Natural killer cell treated with Interleukin-12 subunit alpha and Interleukin-12 subunit beta and Interleukin-15 and Interleukin-18, amount 100 ng/mL, for 72 hours (primary cell): ENCODE data around the gene MOGAT2. TPM values are rescaled to one million over a fixed set of nuclear protein-coding genes. Genes with fewer than 3 reads are reported as not detected.
A peak's percentile ranks its signal among the peaks of the same experiment; 100 is the strongest.

Source experiments
- ATAC-seq, 2 donors: fragments of 150-1000 bp; cut with Tn5 transposase in 1 of 2; sonication (Bioruptor Pico), chemical (Tn5 transposase) in 1 of 2; 2 replicates each; pipeline ENCODE4 v1.10.0; 2021
- DNase-seq: peaks from one replicate; pipeline ENCODE4 v3.0.0; 2022; ENCODE audit warnings: low spot score
- H3K27ac Mint-ChIP-seq, 2 donors: 1 replicate in 1 of 2; 2 replicates in 1 of 2; pipeline ENCODE4 v1.8.0; 2022; ENCODE audit warnings: mixed read lengths in 2 of 2, mild to moderate bottlenecking in 1 of 2, moderate library complexity in 1 of 2
- H3K27me3 Mint-ChIP-seq, 2 donors: 1 replicate in 1 of 2; 2 replicates in 1 of 2; pipeline ENCODE4 v1.8.0; 2022; ENCODE audit warnings: mixed read lengths in 2 of 2
- H3K36me3 Mint-ChIP-seq: one replicate; pipeline ENCODE4 v1.8.0; 2022; ENCODE audit warnings: mixed read lengths
- H3K4me1 Mint-ChIP-seq, 2 donors: 1 replicate in 1 of 2; 2 replicates in 1 of 2; pipeline ENCODE4 v1.8.0; 2022; ENCODE audit warnings: low read depth in 2 of 2, mixed read lengths in 2 of 2, mild to moderate bottlenecking in 1 of 2
- H3K4me3 Mint-ChIP-seq: one replicate; pipeline ENCODE4 v1.8.0; 2022; ENCODE audit warnings: mixed read lengths
- H3K9me3 Mint-ChIP-seq: 2 replicates; pipeline ENCODE4 v1.8.0; 2022; ENCODE audit warnings: mixed read lengths
- total RNA-seq, 2 donors: library from RNA; stranded (reverse); gene quantifications; one replicate each; pipeline ENCODE4 v1.2.3, GENCODE V29; 2022

The MOGAT2 gene
- total RNA-seq, 2 donors from 2014 or later: not detected

DNA sequence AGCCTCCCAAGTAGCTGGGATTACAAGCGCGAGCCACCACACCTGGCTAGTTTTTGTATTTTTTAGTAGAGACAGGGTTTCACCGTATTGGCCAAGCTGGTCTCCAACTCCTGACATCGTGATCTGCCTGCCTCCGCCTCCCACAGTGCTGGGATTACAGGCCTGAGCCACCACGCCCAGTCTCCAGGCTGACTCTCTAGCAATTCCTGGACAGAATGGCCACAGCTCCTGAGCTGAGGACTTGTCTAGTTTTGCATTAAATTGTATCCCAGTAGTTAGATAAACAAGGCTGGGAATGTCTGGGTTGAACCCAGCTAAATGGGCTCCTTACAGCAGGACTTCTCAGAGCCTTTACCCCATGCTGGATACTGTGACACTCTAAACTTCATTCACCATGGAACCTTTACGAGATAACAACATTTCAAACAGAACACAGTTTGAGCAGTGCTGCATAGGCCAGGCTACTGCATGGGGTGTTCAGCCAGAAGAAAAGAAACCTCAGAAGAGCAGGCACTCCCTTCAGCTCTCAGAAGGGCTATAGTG, 13.9 kb upstream of the MOGAT2 start:
- peaks cover 15 to 29% of the 10 kb centered on the region in 2 donors for H3K27me3 Mint-ChIP-seq
- H3K36me3 Mint-ChIP-seq: no peaks in the 10 kb centered on the region
- DNase-seq (no peak), ATAC-seq (no peak)
- peaks cover 5 to 13% of the 10 kb centered on the region in 2 donors for H3K4me1 Mint-ChIP-seq
- H3K27ac Mint-ChIP-seq: no peak overlapping the region
- no peaks in the 10 kb centered on the region for H3K9me3 Mint-ChIP-seq
- H3K4me3 Mint-ChIP-seq: no peak overlapping the region

DNA sequence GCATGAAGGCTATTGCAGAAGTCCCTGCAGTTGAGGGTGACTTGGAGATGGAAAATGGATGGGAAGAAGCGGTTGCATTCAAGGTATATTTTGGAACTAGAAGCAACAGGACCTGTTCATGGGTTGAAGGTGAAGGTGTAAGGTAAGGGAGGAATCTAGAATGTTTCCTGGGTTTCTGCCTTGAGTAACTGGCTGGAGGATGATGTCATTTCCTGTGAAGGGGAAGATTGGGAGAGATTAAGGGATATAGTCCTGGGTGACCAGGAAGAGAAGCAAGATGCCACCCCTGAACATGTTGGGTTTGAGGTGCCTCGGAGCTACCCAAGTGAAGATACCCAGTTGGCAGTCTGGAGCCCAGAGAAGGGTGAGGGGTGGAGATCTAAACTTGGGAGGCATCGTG, 12.1 kb upstream of the MOGAT2 start:
- H3K27me3 Mint-ChIP-seq: peaks cover 9 to 20% of the 10 kb centered on the region in 2 donors
- no peak for DNase-seq
- H3K9me3 Mint-ChIP-seq: no peaks in the 10 kb centered on the region
- ATAC-seq: no peak
- no peak overlapping the region for H3K4me3 Mint-ChIP-seq
- H3K27ac Mint-ChIP-seq: no peak overlapping the region
- H3K36me3 Mint-ChIP-seq: no peaks in the 10 kb centered on the region
- H3K4me1 Mint-ChIP-seq: peaks cover 5 to 13% of the 10 kb centered on the region in 2 donors

DNA sequence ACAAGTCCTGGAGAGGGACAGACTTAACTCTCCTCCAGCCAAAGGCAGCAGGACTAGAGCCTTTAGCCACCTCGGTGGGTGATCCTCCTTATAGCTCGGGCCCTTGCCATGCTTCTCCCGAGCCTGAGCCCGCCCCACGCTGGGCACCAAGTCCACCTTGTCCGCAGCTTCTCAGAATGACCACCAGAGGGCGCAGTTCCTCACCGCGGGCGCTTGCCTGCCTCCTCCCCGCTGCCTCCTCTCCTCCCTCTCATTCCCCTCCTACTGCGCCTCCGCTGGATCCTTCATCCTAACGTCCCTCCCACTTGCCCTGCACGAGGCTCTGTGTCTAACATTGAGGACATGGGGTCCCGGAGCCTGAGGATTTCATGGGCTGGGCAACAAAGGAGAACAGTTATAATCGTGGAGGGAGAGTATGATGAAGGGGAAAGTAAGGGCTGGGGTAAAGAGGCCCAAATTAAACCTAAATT, 11.3 kb upstream of the MOGAT2 start:
- no peak overlapping the region for H3K27ac Mint-ChIP-seq
- no peak overlapping the region for H3K4me3 Mint-ChIP-seq
- H3K9me3 Mint-ChIP-seq: no peaks in the 10 kb centered on the region
- DNase-seq (peak; percentile 77), ATAC-seq (peak; percentile 87)
- H3K27me3 Mint-ChIP-seq: peaks cover 9 to 21% of the 10 kb centered on the region in 2 donors
- H3K4me1 Mint-ChIP-seq: peaks cover 5 to 13% of the 10 kb centered on the region in 2 donors
- no peaks in the 10 kb centered on the region for H3K36me3 Mint-ChIP-seq

DNA sequence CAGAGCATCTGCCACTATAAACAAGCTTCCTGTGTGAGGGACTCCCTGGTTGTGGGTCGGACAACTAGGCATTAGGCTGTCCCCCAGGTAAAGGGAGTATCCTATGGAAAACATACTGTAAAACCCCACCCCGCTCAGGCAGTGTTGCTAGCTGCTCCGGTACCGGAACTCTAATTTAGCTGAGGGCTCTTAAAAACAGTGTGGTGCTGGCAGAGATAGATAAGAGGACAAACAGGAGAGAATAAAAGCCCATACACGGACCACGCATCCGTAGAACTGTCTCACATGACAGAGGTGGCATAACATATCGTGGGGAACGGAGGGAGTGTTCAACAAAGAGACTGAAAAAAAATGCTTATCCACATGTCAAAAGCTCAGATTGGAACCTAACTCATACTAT, 3.4 kb upstream of the MOGAT2 start:
- Mint-ChIP-seq H3K27me3 (peaks cover 7 to 24% of the 10 kb centered on the region in 2 donors), H3K36me3 (no peaks in the 10 kb centered on the region), H3K4me3 (no peak overlapping the region), H3K9me3 (no peaks in the 10 kb centered on the region), H3K4me1 (no peaks in the 10 kb centered on the region), H3K27ac (no peak overlapping the region)
- no peak for ATAC-seq
- DNase-seq: no peak

DNA sequence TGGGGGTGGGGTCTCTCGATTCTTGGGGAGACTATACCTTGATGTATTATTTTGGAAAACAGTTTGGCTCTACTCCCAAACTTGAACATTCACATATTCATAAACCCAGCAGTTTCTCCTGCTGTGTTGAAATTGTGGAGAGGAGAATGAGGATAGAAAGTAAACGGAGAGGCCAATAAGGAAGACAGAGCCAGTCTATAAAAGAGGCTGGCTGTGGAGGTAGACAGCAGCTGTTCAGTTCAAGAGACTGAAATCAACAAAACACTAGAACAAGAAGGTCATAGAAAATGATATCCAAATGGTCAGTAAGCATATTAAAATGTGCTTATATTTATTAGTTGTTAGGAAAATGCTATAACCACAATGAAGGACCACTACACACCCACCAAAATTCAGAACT, 1.9 kb upstream of the MOGAT2 start:
- ATAC-seq (no peak), DNase-seq (no peak)
- H3K4me1 Mint-ChIP-seq: no peaks in the 10 kb centered on the region
- no peaks in the 10 kb centered on the region for H3K9me3 Mint-ChIP-seq
- peaks cover 7 to 18% of the 10 kb centered on the region in 2 donors for H3K27me3 Mint-ChIP-seq
- H3K36me3 Mint-ChIP-seq: no peaks in the 10 kb centered on the region
- H3K4me3 Mint-ChIP-seq: no peak overlapping the region
- H3K27ac Mint-ChIP-seq: no peak overlapping the region

DNA sequence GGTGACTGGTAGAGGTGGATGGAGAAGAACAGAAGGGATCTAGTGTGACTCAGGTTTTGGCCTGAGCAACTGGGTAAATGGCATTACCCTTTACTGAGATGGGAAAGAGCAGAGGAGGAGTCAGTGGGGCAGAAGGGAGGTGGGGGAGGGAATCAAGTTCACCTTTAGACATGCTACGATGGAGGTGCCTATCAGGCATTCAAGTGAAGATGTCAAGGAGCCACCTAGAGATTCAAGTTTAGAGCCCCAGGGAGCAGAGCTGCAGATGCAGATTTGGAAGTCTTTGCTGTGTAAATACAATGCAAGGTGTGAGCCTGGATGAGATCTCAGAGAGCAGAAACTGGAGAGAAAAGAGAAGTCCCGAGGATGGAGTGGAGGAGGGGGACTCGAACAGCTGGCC, 979 bp upstream of the MOGAT2 start:
- no peaks in the 10 kb centered on the region for H3K4me1 Mint-ChIP-seq
- H3K4me3 Mint-ChIP-seq: no peak overlapping the region
- ATAC-seq (no peak), DNase-seq (no peak)
- no peaks in the 10 kb centered on the region for H3K36me3 Mint-ChIP-seq
- H3K9me3 Mint-ChIP-seq: no peaks in the 10 kb centered on the region
- H3K27ac Mint-ChIP-seq: no peak overlapping the region
- peaks cover 7 to 18% of the 10 kb centered on the region in 2 donors for H3K27me3 Mint-ChIP-seq

DNA sequence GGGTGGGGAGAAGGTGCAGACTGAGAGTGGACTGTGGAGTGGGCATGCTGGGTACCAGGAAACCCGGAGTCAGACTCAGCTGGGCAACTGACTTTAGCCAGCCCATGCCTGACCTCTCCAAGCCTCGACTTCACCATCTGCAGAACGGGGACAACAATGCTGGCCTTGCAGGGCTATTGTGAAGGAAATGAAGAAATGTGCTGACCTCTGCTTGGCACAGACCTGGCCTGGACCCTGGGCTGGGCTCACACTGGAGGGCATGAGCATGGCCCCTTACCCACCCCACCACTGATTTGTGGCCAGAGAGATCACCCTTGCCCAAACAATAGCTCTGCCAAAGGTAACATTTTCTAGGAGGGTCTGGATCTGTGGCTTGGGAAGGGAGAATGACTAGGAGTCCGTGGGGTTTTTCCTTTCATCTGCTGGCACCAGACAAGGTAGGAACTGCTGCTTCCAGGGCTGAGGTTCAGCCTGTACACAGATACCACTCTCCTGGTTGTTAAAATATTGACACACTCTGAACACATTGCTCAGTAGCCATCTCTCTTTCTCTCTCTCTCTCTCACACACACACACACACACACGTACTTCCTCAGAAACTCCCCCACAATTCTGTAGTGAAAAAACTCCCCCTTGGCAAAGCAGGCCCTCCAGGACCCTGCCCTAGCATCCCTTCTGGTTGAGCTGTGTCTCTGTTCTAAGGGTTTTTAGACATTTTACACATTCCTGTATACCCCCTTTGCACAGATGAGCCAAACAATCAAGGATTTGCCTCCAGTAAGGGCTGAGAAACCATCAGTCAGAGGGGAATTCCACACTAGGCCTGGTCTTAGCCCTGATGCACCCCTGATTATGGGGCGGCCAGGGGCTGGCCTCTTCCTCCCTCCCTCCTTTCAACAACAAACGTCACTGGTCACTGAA, 1.0 kb downstream of the MOGAT2 start:
- ATAC-seq (no peak), DNase-seq (no peak)
- H3K27ac Mint-ChIP-seq: no peak overlapping the region
- H3K9me3 Mint-ChIP-seq: no peaks in the 10 kb centered on the region
- H3K36me3 Mint-ChIP-seq: no peaks in the 10 kb centered on the region
- no peaks in the 10 kb centered on the region for H3K4me1 Mint-ChIP-seq
- no peak overlapping the region for H3K4me3 Mint-ChIP-seq
- peaks cover 7 to 18% of the 10 kb centered on the region in 2 donors for H3K27me3 Mint-ChIP-seq

DNA sequence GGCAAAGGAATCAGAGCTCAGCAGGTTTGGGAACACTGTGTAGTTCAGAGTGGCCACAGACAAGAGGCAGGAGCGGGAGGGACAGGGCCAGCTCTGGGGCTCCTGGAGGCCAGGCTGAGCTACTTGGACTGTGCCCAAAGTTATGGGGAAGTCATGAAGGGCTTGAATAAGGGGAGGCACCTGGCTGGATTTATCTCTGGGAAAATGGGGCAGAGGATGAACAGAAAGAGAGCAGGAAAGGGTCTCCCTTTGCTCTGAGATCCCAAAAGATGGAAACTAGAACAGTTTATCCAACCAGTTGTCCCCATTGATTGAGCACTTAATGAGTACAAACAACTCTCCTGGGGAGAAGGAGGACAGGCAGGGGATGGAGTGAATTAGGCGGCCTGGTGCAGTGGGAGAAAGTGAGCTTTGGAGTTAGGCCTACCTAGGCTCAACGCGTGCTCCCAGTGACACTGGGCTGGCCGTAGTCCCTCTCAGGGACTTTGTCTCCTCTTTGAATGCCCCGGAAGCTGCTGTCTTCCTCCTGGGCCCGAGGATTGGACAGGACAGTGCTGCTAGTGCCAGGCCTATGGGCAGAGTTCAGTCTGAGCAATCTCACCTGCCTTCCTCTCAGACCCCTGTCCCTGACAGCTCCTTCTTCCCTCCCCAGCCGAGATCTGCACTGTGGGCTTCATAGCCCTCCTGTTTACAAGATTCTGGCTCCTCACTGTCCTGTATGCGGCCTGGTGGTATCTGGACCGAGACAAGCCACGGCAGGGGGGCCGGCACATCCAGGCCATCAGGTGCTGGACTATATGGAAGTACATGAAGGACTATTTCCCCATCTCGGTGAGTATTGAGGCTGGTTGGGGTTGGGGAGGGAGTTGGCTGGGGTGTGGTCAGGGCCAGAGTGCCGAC, 2.0 kb downstream of the MOGAT2 start:
- Mint-ChIP-seq H3K27me3 (peaks cover 3 to 11% of the 10 kb centered on the region in 2 donors), H3K27ac (no peak overlapping the region), H3K9me3 (no peaks in the 10 kb centered on the region), H3K4me1 (no peaks in the 10 kb centered on the region), H3K4me3 (no peak overlapping the region), H3K36me3 (no peaks in the 10 kb centered on the region)
- ATAC-seq (no peak), DNase-seq (no peak)

DNA sequence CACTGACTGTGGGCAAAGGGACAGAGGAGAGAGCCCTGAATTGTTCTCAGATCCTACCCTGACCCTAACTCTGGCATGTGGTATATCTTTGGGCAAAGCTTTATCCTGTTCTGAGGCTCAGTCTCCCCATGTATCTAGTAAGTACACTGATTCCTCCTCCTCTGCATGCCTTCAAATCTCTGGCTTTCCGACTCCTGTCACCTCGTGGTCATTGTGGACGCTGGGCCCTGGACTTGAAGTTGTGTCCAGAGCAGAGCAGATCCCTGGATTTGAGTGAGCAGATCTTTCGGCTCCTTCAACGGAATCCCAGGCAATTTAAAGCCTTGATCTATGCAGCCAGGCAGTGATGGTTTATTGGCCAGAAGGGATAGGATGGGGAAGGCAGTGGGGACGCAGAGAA, 3.0 kb downstream of the MOGAT2 start:
- no peak overlapping the region for H3K27ac Mint-ChIP-seq
- H3K36me3 Mint-ChIP-seq: no peaks in the 10 kb centered on the region
- no peak for DNase-seq

DNA sequence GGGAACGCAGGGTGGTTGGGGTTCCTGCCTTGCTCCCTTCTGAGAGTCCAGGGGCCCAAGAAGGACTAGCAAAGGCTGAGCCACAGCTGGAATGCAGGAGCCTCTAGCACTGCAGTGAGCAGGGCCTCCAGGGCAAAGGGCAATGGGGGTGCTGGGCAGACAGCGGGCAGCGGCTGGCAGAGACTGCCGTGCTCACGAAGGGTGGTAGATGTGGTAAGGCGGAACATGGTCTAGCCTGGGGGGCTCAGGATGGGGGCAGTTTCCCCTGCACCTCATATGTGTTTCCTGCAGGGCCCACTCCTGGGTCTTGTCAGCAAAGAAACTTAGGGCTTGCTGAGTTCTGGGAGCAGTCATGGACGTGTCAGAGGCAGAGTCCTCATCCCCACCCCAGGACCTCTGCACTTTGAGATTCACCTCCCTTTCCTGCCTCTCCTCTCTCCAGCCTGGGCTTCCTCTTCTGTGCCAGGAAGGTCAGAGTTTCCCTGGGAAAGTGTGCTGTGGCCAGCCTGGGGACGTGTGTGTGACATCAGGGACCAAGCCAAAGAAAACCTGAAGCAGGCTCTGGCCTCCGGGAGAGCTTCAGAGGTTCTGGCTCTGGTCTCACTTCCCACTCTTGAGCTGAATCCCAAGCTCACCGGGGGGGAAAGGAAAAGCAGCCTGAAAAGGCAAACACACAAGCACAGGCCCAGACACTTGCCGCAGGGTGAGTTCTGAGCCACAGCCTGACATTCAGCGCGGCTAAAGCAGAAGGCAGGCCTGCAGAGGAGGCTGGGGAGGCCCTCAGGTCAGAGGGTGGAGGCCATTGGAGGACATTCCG, 4.4 kb downstream of the MOGAT2 start:
- Mint-ChIP-seq H3K4me3 (no peak overlapping the region), H3K9me3 (no peaks in the 10 kb centered on the region), H3K27ac (no peak overlapping the region), H3K36me3 (no peaks in the 10 kb centered on the region), H3K4me1 (no peaks in the 10 kb centered on the region), H3K27me3 (peaks cover 1 to 3% of the 10 kb centered on the region in 2 donors)
- no peak for DNase-seq
- no peak for ATAC-seq

More for the DNA sequence above, 3.0 kb downstream of the MOGAT2 start:
- Mint-ChIP-seq H3K9me3 (no peaks in the 10 kb centered on the region), H3K27me3 (peaks cover 3 to 11% of the 10 kb centered on the region in 2 donors), H3K4me3 (no peak overlapping the region), H3K4me1 (no peaks in the 10 kb centered on the region)
- ATAC-seq: no peak

DNA sequence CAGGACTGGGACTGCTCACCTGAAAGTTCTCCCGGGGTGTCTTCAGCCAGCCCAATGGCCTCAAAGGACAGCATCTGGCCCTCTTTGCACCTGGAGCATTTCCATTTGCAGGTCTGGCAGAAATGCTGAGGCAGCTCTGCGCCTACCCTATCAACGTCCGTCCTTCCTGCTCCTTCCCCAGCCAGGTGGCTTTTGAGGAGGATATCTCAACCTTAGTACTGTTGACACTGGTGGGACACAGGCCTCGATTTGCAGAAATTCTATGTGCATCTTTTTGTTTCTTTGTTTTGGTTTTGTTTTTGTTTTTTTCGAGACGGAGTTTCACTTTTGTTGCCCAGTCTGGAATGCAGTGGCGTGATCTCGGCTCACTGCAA, 5.0 kb downstream of the MOGAT2 start:
- H3K27ac Mint-ChIP-seq: no peak overlapping the region
- ATAC-seq: no peak
- no peaks in the 10 kb centered on the region for H3K9me3 Mint-ChIP-seq
- DNase-seq: no peak
- no peaks in the 10 kb centered on the region for H3K27me3 Mint-ChIP-seq
- H3K4me1 Mint-ChIP-seq: no peaks in the 10 kb centered on the region
- H3K4me3 Mint-ChIP-seq: no peak overlapping the region
- H3K36me3 Mint-ChIP-seq: no peaks in the 10 kb centered on the region

DNA sequence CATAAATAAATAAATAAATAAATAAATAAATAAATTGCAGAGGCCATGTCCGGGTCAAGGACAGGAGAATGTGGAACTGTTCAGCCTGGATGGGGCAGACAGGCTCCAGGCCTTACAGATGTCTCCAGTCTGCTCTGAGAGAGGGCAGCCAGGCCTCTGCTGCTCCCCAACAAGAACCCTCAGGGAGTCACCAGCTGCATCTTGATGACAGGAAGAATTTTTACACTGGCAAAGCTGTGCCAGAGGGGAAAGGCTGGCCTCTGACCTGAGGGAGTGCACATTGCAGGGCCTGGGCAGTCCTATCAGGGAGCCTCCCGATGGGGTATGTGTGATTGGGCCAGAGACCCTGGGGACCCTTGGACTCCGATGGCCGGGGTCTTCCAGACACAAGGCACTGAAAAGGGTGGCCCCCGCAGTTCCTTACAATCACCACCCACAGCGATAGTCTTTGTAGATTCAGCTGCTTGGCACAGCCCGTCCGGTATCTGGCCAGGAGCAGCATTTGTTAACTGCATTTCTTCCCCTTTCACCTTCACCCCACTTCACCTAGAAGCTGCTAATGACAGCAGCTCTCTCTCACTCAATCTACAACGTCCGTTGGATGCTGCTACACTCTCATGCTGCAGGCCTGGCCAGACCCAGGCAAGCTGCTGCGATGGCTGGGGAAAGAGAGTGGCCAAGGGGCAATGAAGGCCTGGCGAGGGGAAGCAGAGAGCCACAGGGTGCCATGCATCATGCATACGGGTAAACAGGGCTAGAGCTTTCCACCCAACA, 8.1 kb downstream of the MOGAT2 start:
- no peak overlapping the region for H3K27ac Mint-ChIP-seq
- no peak overlapping the region for H3K4me3 Mint-ChIP-seq
- no peaks in the 10 kb centered on the region for H3K27me3 Mint-ChIP-seq
- no peaks in the 10 kb centered on the region for H3K4me1 Mint-ChIP-seq
- DNase-seq (no peak), ATAC-seq (no peak)
- no peaks in the 10 kb centered on the region for H3K36me3 Mint-ChIP-seq
- no peaks in the 10 kb centered on the region for H3K9me3 Mint-ChIP-seq
